WTC11 (cell line): Measurements from ENCODE around the gene DIPK2A. TPM values are rescaled to one million over a fixed set of nuclear protein-coding genes. Genes with fewer than 3 reads are reported as not detected.

Experiments used
- ATAC-seq: fragments of 200-7000 bp; cut with Tn5 transposase; 2 replicates; pipeline ENCODE4 v1.10.0; 2021; ENCODE audit warnings: mild to moderate bottlenecking, moderate library complexity
- CTCF ChIA-PET: fragments of 300-600 bp; sonication (Branson Sonifier 250); formaldehyde crosslinking; loops from one replicate; lab custom pipeline; 2021; ENCODE audit warnings: antibody characterized with exemption; lab: Charles Lee
- POLR2A ChIA-PET: fragments of 350-600 bp; sonication (Branson Sonifier 250); formaldehyde crosslinking; loops from one replicate; lab custom pipeline; 2021; ENCODE audit warnings: antibody characterized with exemption; lab: Charles Lee
- DNase-seq: peaks from one replicate; pipeline ENCODE4 v3.0.0; 2021; ENCODE audit warnings: low spot score
- H3K27ac Mint-ChIP-seq: 2 replicates; pipeline ENCODE4 v1.8.0; 2021; ENCODE audit warnings: mixed read lengths
- H3K27me3 Mint-ChIP-seq: 2 replicates; pipeline ENCODE4 v1.8.0; 2021; ENCODE audit warnings: low read depth, mild to moderate bottlenecking, moderate library complexity, mixed read lengths
- H3K36me3 Mint-ChIP-seq: 2 replicates; pipeline ENCODE4 v1.8.0; 2021; ENCODE audit warnings: mixed read lengths
- H3K4me1 Mint-ChIP-seq: 2 replicates; pipeline ENCODE4 v1.8.0; 2022; ENCODE audit warnings: mixed read lengths
- H3K4me3 Mint-ChIP-seq: 2 replicates; pipeline ENCODE4 v1.8.0; 2021; ENCODE audit warnings: mild to moderate bottlenecking, moderate library complexity, mixed read lengths
- H3K9me3 Mint-ChIP-seq: 2 replicates; pipeline ENCODE4 v1.8.0; 2021; ENCODE audit warnings: mixed read lengths
- CBFB ChIP-seq: sonication (generic); formaldehyde crosslinking; IDR thresholded peaks from 2 replicates; pipeline ENCODE4 v1.8.1; 2022; ENCODE audit warnings: mild to moderate bottlenecking, low read depth, missing genetic modification reagents
- ELF4 ChIP-seq: sonication (generic); formaldehyde crosslinking; IDR thresholded peaks from 2 replicates; pipeline ENCODE4 v1.8.1; 2022; ENCODE audit warnings: low read depth, mild to moderate bottlenecking, moderate library complexity, missing genetic modification reagents
- ETV6 ChIP-seq: sonication (generic); formaldehyde crosslinking; IDR thresholded peaks from 2 replicates; pipeline ENCODE4 v1.8.1; 2022; ENCODE audit warnings: mild to moderate bottlenecking, missing genetic modification reagents
- FOXK1 ChIP-seq: sonication (generic); formaldehyde crosslinking; IDR thresholded peaks from 2 replicates; pipeline ENCODE4 v1.8.0; 2022; ENCODE audit warnings: mild to moderate bottlenecking, moderate library complexity, missing genetic modification reagents
- GRHL2 ChIP-seq: fragments of 250-450 bp; sonication (Bioruptor Pico); IDR thresholded peaks from 2 replicates; pipeline ENCODE4 v1.8.0; 2022; ENCODE audit warnings: mild to moderate bottlenecking, moderate library complexity; ENCODE audit not compliant: insufficient replicate concordance, severe bottlenecking
- HMGA2 ChIP-seq: fragments of 250-450 bp; sonication (Bioruptor Pico); IDR thresholded peaks from 2 replicates; pipeline ENCODE4 v1.4.0; 2021; ENCODE audit warnings: mild to moderate bottlenecking, moderate library complexity
- NFATC4 ChIP-seq: fragments of 250-450 bp; sonication (Bioruptor Pico); IDR thresholded peaks from 2 replicates; pipeline ENCODE4 v1.9.0; 2021; ENCODE audit warnings: mild to moderate bottlenecking
- NFYB ChIP-seq: sonication (generic); formaldehyde crosslinking; conservative IDR thresholded peaks from 2 replicates; pipeline ENCODE4 v1.8.0; 2022; ENCODE audit warnings: low read depth, missing genetic modification reagents
- NR2C2 ChIP-seq: sonication (generic); formaldehyde crosslinking; IDR thresholded peaks from 2 replicates; pipeline ENCODE4 v1.8.0; 2022; ENCODE audit warnings: mild to moderate bottlenecking, missing genetic modification reagents
- NR3C1 ChIP-seq: sonication (generic); formaldehyde crosslinking; conservative IDR thresholded peaks from 2 replicates; pipeline ENCODE4 v1.8.1; 2023; ENCODE audit warnings: low read depth, mild to moderate bottlenecking, missing genetic modification reagents
- OVOL2 ChIP-seq: fragments of 250-450 bp; sonication (Bioruptor Pico); IDR thresholded peaks from 2 replicates; pipeline ENCODE4 v1.9.0; 2021; ENCODE audit warnings: mild to moderate bottlenecking, borderline replicate concordance
- SMAD3 ChIP-seq: sonication (generic); formaldehyde crosslinking; IDR thresholded peaks from 2 replicates; pipeline ENCODE4 v1.8.0; 2022; ENCODE audit warnings: missing genetic modification reagents, mild to moderate bottlenecking, borderline replicate concordance
- SOX15 ChIP-seq: fragments of 250-450 bp; sonication (Bioruptor Pico); IDR thresholded peaks from 2 replicates; pipeline ENCODE4 v1.9.0; 2021; ENCODE audit warnings: mild to moderate bottlenecking
- TEAD1 ChIP-seq: sonication (generic); formaldehyde crosslinking; IDR thresholded peaks from 2 replicates; pipeline ENCODE4 v1.8.0; 2022; ENCODE audit warnings: mild to moderate bottlenecking, missing genetic modification reagents
- TEAD4 ChIP-seq: sonication (generic); formaldehyde crosslinking; IDR thresholded peaks from 2 replicates; pipeline ENCODE4 v1.8.0; 2022; ENCODE audit warnings: mild to moderate bottlenecking, missing genetic modification reagents
- ZNF138 ChIP-seq: sonication (generic); formaldehyde crosslinking; conservative IDR thresholded peaks from 2 replicates; pipeline ENCODE4 v1.8.1; 2022; ENCODE audit warnings: mild to moderate bottlenecking, moderate library complexity, missing genetic modification reagents
- ZNF219 ChIP-seq: sonication (generic); formaldehyde crosslinking; IDR thresholded peaks from 2 replicates; pipeline ENCODE4 v1.8.0; 2023; ENCODE audit warnings: missing genetic modification reagents, mild to moderate bottlenecking, borderline replicate concordance
- ZNF232 ChIP-seq: sonication (generic); formaldehyde crosslinking; IDR thresholded peaks from 2 replicates; pipeline ENCODE4 v1.8.0; 2022; ENCODE audit warnings: mild to moderate bottlenecking, missing genetic modification reagents
- ZNF263 ChIP-seq: sonication (generic); formaldehyde crosslinking; IDR thresholded peaks from 2 replicates; pipeline ENCODE4 v1.8.1; 2022; ENCODE audit warnings: low read depth, mild to moderate bottlenecking, moderate library complexity, missing genetic modification reagents
- total RNA-seq: library from RNA; stranded (reverse); gene quantifications from 3 replicates; pipeline ENCODE4 v1.2.3, GENCODE V29; 2021
- TF ChIP-seq, protein P1 (sequence below): sonication (generic); formaldehyde crosslinking; IDR thresholded peaks from 2 replicates; pipeline ENCODE4 v1.8.1; 2023; ENCODE audit warnings: mild to moderate bottlenecking, missing genetic modification reagents, moderate library complexity
- TF ChIP-seq, protein P2 (sequence below): sonication (generic); formaldehyde crosslinking; IDR thresholded peaks from 2 replicates; pipeline ENCODE4 v1.8.1; 2023; ENCODE audit warnings: mild to moderate bottlenecking, missing genetic modification reagents, moderate library complexity
- TF ChIP-seq, protein P3 (sequence below): fragments of 200-600 bp; IDR thresholded peaks from 2 replicates; pipeline ENCODE4 v1.8.0; 2022; ENCODE audit warnings: antibody characterized with exemption
- TF ChIP-seq, protein P4 (sequence below): sonication (generic); formaldehyde crosslinking; IDR thresholded peaks from 2 replicates; pipeline ENCODE4 v1.8.1; 2022; ENCODE audit warnings: missing genetic modification reagents, borderline replicate concordance
- TF ChIP-seq, protein P5 (sequence below): sonication (generic); formaldehyde crosslinking; IDR thresholded peaks from 2 replicates; pipeline ENCODE4 v1.8.0; 2023; ENCODE audit warnings: missing genetic modification reagents, mild to moderate bottlenecking, borderline replicate concordance
- TF ChIP-seq, protein P6 (sequence below): fragments of 250-450 bp; sonication (Bioruptor Pico); IDR thresholded peaks from 2 replicates; pipeline ENCODE4 v1.9.0; 2021; ENCODE audit warnings: moderate library complexity, mild to moderate bottlenecking, inconsistent platforms, borderline replicate concordance

The DIPK2A gene
- total RNA-seq, 1 experiment from 2014 or later: 35.1 TPM

DNA sequence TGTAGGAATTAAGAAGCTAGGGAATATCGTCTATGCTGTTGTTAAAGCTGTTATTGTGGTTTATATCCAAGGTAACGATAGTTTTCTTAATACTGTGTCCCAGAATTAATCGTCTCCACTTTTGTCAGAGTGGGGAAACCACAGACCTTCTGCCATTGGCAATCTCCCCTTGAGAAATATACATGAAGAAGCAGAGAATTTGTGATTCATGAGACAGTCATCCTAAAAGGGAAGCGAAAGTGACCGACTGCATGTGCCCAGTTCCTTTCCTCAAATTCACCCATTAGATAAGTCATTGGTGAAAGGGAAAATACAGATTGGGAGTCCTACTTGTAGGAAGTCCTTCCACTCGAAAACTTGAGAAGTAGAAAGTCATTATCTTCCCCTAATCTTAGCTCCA is 26.6 kb downstream of the DIPK2A start:
- POLR2A ChIA-PET: no interaction called here
- no peak for ATAC-seq
- H3K9me3 Mint-ChIP-seq: no peaks in the 10 kb centered on the region
- no peaks in the 10 kb centered on the region for H3K27me3 Mint-ChIP-seq
- TF ChIP-seq NR3C1 (CRISPR knock-in tag): no peak
- TF ChIP-seq OVOL2 (CRISPR knock-in tag): no peak
- TF ChIP-seq, protein P1, sequence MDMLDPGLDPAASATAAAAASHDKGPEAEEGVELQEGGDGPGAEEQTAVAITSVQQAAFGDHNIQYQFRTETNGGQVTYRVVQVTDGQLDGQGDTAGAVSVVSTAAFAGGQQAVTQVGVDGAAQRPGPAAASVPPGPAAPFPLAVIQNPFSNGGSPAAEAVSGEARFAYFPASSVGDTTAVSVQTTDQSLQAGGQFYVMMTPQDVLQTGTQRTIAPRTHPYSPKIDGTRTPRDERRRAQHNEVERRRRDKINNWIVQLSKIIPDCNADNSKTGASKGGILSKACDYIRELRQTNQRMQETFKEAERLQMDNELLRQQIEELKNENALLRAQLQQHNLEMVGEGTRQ (CRISPR knock-in tag): no peak
- no peak for TF ChIP-seq NFYB
- TF ChIP-seq, protein P2, sequence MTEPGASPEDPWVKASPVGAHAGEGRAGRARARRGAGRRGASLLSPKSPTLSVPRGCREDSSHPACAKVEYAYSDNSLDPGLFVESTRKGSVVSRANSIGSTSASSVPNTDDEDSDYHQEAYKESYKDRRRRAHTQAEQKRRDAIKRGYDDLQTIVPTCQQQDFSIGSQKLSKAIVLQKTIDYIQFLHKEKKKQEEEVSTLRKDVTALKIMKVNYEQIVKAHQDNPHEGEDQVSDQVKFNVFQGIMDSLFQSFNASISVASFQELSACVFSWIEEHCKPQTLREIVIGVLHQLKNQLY: no peak
- no peak for TF ChIP-seq HMGA2 (CRISPR knock-in tag)
- TF ChIP-seq, protein P3, sequence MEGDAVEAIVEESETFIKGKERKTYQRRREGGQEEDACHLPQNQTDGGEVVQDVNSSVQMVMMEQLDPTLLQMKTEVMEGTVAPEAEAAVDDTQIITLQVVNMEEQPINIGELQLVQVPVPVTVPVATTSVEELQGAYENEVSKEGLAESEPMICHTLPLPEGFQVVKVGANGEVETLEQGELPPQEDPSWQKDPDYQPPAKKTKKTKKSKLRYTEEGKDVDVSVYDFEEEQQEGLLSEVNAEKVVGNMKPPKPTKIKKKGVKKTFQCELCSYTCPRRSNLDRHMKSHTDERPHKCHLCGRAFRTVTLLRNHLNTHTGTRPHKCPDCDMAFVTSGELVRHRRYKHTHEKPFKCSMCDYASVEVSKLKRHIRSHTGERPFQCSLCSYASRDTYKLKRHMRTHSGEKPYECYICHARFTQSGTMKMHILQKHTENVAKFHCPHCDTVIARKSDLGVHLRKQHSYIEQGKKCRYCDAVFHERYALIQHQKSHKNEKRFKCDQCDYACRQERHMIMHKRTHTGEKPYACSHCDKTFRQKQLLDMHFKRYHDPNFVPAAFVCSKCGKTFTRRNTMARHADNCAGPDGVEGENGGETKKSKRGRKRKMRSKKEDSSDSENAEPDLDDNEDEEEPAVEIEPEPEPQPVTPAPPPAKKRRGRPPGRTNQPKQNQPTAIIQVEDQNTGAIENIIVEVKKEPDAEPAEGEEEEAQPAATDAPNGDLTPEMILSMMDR: no peak
- no peak for TF ChIP-seq SMAD3
- no peak for TF ChIP-seq GRHL2
- no peak for TF ChIP-seq ETV6 (CRISPR knock-in tag)
- TF ChIP-seq, protein P4, sequence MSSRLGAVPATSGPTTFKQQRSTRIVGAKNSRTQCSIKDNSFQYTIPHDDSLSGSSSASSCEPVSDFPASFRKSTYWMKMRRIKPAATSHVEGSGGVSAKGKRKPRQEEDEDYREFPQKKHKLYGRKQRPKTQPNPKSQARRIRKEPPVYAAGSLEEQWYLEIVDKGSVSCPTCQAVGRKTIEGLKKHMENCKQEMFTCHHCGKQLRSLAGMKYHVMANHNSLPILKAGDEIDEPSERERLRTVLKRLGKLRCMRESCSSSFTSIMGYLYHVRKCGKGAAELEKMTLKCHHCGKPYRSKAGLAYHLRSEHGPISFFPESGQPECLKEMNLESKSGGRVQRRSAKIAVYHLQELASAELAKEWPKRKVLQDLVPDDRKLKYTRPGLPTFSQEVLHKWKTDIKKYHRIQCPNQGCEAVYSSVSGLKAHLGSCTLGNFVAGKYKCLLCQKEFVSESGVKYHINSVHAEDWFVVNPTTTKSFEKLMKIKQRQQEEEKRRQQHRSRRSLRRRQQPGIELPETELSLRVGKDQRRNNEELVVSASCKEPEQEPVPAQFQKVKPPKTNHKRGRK (CRISPR knock-in tag): no peak
- TF ChIP-seq TEAD4 (CRISPR knock-in tag): no peak
- no peak for TF ChIP-seq SOX15
- no peak for TF ChIP-seq ZNF232 (CRISPR knock-in tag)
- TF ChIP-seq, protein P5, sequence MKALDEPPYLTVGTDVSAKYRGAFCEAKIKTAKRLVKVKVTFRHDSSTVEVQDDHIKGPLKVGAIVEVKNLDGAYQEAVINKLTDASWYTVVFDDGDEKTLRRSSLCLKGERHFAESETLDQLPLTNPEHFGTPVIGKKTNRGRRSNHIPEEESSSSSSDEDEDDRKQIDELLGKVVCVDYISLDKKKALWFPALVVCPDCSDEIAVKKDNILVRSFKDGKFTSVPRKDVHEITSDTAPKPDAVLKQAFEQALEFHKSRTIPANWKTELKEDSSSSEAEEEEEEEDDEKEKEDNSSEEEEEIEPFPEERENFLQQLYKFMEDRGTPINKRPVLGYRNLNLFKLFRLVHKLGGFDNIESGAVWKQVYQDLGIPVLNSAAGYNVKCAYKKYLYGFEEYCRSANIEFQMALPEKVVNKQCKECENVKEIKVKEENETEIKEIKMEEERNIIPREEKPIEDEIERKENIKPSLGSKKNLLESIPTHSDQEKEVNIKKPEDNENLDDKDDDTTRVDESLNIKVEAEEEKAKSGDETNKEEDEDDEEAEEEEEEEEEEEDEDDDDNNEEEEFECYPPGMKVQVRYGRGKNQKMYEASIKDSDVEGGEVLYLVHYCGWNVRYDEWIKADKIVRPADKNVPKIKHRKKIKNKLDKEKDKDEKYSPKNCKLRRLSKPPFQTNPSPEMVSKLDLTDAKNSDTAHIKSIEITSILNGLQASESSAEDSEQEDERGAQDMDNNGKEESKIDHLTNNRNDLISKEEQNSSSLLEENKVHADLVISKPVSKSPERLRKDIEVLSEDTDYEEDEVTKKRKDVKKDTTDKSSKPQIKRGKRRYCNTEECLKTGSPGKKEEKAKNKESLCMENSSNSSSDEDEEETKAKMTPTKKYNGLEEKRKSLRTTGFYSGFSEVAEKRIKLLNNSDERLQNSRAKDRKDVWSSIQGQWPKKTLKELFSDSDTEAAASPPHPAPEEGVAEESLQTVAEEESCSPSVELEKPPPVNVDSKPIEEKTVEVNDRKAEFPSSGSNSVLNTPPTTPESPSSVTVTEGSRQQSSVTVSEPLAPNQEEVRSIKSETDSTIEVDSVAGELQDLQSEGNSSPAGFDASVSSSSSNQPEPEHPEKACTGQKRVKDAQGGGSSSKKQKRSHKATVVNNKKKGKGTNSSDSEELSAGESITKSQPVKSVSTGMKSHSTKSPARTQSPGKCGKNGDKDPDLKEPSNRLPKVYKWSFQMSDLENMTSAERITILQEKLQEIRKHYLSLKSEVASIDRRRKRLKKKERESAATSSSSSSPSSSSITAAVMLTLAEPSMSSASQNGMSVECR (CRISPR knock-in tag): no peak
- TF ChIP-seq, all 79 proteins: peak for 0
- Mint-ChIP-seq H3K27ac (no peak overlapping the region), H3K36me3 (peaks cover 4% of the 10 kb centered on the region), H3K4me3 (no peak overlapping the region), H3K4me1 (peaks cover 4% of the 10 kb centered on the region)
- CTCF ChIA-PET: no interaction called here
- no peak for DNase-seq

DNA sequence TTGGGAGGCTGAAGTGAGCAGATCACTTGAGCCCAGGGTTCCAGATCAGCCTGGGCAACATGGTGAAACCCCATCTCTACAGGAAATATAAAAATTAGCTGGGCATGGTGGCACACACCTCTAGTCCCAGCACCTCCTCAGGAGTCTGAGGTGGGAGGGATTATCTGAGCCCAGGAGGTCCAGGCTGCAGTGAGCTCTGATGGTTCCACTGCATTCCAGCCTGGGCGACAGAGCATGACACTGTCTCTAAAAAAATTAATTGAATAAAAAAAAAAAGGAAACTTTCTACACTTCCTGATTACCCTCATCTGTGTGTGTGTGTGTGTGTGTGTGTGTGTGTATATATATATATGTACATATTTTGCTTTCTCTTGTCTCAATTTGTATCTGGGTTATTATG is 31.4 kb downstream of the DIPK2A start:
- ChIA-PET CTCF (interaction anchor here (1.4 kb wide), 1 partner anchor 115 kb away, joined by 3 read pairs; no protein-coding TSS in a partner anchor), POLR2A (no interaction called here)
- Mint-ChIP-seq H3K27me3 (no peaks in the 10 kb centered on the region), H3K36me3 (no peaks in the 10 kb centered on the region), H3K9me3 (no peaks in the 10 kb centered on the region), H3K27ac (no peak overlapping the region), H3K4me3 (no peak overlapping the region), H3K4me1 (0 out of 2 replicates have a peak, but pooled peaks cover under 1% of the 10 kb centered on the region)
- ATAC-seq (no peak), DNase-seq (no peak)
- TF ChIP-seq FOXK1 (CRISPR knock-in tag) (no peak), NFATC4 (CRISPR knock-in tag) (no peak), NR2C2 (CRISPR knock-in tag) (no peak), ZNF263 (CRISPR knock-in tag) (no peak), ELF4 (CRISPR knock-in tag) (no peak), TEAD1 (CRISPR knock-in tag) (no peak), ZNF138 (CRISPR knock-in tag) (no peak), NFYB (no peak), ZNF219 (CRISPR knock-in tag) (no peak), CBFB (no peak), ZNF232 (CRISPR knock-in tag) (no peak)
- TF ChIP-seq, protein P4 (CRISPR knock-in tag): no peak
- TF ChIP-seq, protein P6, sequence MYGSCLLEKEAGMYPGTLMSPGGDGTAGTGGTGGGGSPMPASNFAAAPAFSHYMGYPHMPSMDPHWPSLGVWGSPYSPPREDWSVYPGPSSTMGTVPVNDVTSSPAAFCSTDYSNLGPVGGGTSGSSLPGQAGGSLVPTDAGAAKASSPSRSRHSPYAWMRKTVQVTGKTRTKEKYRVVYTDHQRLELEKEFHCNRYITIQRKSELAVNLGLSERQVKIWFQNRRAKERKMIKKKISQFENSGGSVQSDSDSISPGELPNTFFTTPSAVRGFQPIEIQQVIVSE (CRISPR knock-in tag): no peak
